GM21723 (cell line): Measurements from ENCODE around the gene HCAR2.
"Not testable (repeated sequence)": the region's sequence is repeated elsewhere in the genome, so short reads cannot be mapped to it uniquely, and the experiment has no call there.

ENCODE experiments used
- ATAC-seq: cut with Tn5 transposase; IDR thresholded peaks from one replicate; pipeline ENCODE4 v1.9.1; 2021; ENCODE audit warnings: mild to moderate bottlenecking, moderate library complexity; ENCODE audit not compliant: unreplicated experiment

Gene HCAR2

DNA sequence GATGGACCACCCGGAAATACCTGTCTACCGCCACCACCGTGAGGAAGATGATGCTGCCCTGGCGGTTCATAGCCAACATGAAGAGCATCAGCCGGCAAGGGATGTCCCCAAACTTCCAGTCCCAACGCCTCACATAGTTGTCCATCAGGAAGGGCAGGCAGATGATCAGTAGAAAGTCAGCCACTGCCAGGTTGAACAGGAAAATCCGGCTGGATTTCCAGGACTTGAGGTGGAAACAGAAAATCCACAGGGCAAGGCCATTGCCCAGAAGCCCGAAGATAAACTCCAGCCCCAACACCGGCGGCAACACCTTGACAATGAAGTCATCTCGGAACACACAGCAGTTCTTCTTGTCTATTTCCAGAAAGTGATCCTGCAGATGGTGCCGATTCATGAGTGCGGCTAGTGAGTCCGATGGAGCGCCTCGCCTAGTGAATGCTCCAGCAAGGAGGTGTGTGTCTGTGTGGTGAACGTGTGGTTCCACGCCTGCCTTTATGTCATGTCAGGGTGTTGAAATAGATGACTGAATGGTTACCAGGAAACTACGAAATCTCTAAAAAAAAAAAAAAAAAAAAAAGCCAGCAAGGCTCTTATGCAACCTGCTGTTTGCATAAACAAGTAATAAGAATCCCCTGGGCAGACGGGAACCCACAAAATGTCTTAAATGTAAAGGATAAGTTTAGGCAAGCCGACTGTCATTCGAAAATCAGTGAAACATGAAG is at the start of gene HCAR2:
HCAR2 (minus strand) TSS at position 468 of the 722 bp plus-strand sequence; CDS start at position 394, 74 bp downstream.
- ATAC-seq = not testable (repeated sequence)

DNA sequence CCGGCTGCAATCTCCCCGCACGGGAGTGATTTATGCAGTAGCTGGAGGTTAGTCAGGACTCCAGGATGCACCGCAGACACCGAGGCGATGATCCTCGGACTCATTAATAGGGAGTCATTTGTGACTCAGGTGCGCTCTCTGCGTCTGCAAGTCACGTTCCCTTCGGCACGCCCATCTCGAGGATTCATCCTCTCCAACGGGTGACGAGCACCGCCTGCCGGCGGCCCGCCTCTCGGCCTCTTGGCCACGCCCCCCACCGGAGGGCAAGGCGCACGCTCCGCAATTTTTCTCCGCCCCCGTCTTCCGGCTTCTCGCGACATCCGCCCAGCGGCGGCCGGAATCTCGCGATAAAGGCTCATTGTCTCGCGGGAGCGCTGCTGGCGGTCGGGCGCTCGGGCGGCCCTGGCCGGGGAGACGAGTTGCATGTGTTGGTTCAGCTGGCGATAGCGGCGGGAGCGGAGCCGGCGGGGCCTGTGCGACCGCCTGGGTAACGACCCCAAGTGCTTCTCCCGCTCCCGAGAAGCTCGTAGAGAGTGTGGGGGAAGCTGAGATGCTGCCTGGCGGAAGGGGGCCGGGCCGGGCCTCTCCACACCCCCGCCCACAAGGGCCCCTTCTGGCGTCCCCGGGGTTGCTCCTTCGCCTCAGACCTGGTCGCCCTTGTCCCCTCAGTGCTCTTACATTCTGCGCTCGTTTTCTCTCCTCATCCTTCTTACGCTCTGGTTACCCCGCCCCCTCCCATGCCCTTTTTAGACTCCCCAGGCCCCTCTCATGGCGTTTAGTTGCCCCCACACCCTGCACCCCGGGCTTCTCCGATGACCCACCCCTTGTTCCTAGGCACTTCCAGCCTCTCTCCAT is 49.5 kb upstream of the HCAR2 start, which contains the start of gene DENR:
DENR (plus strand) TSS at position 361 of the 855 bp plus-strand sequence. CDS start 878 bp downstream, outside the sequence.
- ATAC-seq = peak; percentile 92

DNA sequence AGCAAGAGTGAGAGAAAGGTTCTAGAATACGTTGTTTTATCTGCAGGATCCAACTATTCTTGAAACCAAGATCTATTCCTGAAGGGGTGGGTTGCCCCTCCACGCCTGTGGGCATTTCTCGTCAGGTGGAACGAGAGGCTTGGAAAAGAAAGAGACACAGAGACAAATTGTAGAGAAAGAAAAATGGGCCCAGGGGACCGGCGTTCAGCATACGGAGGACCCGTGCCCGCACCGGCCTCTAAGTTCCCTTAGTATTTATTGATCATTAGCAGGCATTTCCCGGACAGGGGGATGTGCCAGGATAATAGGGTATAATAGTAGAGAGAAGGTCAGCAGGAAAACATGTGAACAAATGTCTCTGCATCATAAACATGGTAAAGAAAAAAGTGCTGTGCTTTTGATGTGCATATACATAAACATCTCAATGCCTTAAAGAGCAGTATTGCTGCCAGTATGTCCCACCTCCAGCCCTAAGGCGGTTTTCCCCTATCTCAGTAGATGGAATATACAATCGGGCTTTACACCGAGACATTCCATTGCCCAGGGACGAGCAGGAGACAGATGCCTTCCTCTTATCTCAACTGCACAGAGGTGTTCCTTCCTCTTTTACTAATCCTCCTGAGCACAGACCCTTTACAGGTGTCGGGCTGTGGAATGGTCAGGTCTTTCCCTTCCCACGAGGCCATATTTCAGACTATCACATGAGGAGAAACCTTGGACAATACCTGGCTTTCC is 47.8 kb upstream of the HCAR2 start:
- ATAC-seq = not testable (repeated sequence)

DNA sequence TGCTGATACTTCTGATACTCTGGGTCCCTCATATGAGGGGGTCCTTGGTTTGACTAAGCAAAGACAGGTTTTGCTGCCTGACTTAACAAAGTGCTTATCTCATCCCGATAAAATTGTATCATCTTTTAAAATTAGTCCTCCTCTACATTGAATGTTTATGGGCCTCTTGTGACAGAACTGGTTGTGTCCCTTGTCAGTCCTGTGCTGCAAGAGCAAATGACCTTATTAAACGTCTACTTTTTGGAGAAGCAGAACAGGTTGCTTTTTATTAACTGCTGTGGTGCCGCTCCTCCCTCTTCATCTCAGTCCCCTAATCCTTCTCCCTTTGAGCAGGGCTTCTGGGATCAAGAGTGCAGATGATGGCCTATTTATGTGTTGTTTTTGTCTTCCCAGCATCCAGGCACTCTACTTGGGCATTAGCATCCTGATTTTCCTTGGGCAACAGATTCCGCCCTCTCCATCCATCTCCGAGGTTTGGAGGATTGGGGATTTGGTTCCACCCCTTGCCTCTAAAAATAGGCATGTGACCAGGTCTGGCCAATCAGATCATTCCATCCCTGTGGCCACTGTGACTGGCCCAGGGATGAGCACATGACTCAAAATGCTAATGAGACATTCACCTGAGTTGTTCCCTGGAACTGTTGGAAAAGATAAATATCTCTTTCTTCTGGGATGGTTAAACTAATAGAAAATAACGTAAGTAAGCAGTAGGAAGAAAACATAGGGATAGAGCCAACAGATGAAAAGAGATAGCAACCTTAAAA is 46.6 kb upstream of the HCAR2 start:
- no peak for ATAC-seq

DNA sequence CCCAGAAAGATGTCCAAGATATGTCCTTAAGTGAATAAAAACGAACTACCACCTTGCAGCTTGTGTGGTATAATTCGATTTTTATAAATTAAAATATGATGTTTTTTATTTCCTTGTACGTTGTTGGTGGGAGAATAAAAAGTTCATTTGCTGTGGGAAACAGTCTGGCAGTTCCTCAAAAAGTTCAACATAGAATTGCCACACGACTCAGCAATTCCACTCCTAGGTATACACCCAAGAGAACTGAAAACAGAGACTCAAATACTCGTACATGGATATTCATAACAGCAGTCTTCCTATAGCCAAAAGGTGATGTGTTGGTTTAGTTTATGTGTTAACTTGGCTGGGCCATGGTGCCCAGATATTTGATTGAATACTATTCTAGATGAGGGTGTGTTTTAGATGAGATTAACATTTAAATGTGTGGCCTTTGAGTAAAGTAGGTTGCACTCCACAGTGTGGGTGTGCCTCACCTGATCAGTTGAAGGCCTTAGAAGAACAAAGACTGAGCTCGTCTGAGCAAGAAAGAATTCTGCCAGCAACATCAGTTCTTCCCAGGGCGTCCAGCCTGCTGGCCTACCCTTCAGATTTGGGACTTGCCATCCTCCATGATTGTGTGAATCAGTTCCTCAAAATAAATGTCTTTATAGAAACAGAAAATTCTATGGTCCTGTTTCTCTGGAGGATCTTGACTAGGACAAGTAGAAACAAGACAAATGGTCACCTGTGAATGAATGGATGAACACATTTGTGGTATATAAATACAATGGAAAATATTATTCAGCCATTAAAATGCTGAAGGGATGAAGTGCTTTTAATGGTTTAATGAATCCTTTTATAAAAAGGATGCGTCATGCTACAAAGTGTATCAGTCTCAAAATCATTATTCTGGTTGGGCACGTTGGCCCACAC is 44.3 kb upstream of the HCAR2 start:
- no peak for ATAC-seq

DNA sequence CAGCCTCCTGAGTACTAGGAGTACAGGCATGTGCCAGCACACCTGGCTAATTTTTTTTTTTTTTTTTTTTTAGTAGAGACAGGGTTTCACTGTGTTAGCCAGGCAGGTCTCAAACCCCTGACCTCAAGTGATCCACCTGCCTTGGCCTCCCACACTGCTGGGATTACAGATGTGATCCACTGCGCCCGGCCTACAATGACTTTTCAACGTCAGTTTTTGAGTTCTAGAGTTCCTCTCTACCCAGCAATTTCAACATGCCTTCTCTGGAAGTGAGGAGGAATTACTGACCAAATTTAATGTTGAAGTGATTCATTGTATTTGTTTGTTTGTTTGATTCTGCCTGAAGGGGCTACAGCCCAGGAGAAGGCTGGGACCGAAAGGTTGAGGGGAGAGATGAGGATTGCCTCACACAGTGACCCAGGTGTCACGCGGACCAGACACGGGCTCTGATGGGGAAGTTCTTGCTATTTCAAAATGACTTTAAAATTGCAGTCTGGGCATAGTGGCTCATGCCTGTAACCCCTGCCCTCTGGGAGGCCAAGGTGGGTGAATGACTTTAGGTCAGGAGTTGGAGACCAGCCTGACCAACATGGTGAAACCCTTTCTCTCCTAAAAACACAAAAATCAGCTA is 40.9 kb upstream of the HCAR2 start:
- ATAC-seq = no peak

DNA sequence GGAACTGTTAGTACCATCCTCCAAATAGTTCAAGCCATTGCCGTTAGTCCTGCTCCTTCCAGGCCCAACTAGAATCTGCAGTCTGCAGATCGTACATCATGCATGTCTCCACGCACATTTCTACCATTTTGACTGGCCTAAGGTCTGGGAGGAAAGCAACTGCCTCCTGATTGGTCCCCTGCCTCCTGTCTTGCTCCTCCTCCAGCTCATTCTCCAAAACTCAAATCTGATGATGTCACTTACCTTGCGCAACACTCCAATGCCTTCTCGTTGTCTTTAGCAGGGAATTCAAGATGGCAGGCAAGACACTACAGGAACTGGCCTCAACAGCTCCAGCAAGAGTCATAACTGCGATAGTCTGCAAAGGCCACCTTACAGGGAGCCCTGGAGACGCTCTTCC is 37.2 kb upstream of the HCAR2 start:
- ATAC-seq = no peak

DNA sequence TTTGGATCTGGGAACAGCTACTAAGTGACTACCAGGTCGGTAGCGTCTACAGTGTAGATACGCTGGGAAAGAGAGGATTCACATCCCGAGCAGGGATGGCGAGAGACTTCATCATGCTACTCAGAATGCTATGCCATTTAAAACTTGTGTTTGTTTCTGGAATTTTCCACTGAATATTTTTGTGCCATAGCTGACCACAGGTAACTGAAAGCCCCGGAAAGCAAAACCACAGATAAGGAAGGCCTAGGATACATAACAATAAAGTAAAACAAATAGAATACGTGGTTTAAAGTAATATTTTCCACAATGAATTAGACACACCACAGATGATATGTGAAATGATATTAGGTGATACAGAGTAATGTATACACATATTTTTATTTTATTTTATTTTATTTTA is 35.4 kb upstream of the HCAR2 start:
- no peak for ATAC-seq

DNA sequence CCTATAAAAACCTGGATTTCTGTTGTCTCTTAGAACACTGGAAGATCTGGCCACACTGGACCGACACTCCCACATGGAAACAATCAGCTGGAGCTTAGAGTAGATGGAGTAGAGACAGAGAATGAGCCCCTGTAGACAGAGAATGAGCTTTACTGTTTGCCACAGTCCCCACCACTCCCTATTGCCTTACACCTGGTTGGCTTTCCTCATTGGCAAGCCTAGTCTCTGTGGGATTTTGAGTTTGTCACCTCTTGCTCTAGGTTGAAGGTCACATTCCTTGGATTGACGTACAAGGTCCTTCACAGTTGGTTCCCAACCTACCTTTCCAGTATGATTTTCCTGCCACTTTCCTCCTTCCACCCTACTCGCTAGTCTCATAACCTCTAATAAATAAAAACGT is 29.5 kb upstream of the HCAR2 start:
- no peak for ATAC-seq

DNA sequence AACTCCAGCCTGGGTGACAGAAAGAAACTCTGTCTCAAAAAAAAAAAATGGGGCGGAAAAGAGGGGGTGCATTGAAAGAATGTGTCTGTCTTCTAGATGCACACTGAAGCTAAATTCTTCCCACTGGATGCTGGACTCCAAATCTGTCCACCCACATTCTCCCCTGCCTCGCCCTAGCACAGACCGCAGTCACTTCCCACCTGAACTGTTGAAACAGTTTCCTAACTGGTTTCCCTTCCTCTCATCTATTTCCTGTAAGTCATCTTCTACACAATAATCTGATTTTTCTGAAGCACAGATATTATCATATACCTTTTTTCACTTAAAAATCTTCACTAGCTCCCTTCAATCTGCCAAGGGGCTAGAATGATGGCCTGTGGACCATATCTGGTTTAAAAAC is 29.0 kb upstream of the HCAR2 start:
- no peak for ATAC-seq

DNA sequence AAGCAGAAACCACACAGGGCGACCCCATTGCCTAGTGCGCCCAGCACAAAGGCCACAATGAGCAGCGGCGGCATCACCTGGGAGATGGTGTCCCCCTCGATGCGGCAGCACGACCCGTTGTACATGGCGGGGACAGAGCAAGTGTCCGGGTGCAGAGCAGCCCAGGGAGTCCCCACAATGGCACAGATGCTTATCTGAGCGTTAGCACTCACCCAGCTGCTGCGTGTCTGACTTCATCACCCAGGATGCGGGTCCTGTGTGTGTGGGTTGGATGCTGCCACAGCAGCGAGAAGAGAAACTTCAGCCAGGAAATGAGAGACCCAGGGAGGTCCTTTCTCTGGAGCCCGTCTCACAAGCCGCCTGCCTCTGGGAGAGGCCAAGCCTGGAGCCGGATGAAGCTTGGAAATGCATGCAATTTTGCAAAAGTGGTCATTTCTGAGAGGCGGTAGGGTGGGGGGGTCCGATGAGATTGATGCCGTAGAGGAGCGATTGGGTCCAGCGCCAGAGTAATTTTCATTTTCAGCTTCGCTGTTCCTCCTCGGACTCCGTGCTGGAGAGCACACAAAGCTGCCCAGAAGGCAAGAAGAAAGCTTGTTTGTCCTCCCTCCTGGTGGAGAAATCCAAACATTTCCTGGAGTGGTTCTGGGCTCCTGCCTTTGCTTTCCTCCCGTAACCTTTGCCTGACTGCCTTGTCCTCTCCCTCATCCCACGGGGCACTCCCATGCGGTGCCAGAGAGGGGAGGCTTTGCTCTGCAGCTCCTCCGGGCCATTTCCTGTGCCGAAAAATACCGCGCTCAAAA is 27.3 kb upstream of the HCAR2 start, which contains the start of gene HCAR1:
HCAR1 (minus strand) TSS at position 630 of the 800 bp plus-strand sequence; CDS start at position 125, 505 bp downstream.
- no peak for ATAC-seq

DNA sequence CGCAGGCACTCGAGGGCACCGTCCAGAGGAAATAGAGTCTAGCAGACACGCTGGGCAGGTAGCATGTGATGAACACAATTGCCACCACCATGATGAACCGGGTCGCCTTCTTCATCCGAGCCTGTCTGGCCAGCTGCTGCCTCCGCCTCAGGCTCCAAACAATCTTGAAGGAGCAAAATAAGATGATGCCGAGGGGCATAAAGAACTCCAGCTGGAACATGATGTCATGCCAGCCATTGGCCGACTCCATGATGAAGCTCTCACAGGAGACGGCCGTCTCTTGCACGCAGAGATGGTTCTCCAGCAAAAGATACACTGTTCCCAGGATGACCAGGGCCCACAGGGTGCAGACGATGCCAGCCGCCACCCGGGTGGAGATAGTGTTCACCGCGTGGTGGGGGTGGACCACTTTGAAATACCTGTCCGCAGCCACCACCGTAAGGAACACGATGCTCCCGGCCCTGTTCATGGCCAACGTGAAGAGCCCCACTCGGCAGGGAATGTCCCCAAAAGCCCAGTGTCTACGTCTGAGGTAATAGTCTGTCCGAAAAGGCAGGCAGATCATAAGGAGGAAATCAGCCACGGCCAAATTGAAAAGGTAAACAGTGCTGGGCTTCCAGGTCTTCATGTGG is 26.5 kb upstream of the HCAR2 start:
- no peak for ATAC-seq

DNA sequence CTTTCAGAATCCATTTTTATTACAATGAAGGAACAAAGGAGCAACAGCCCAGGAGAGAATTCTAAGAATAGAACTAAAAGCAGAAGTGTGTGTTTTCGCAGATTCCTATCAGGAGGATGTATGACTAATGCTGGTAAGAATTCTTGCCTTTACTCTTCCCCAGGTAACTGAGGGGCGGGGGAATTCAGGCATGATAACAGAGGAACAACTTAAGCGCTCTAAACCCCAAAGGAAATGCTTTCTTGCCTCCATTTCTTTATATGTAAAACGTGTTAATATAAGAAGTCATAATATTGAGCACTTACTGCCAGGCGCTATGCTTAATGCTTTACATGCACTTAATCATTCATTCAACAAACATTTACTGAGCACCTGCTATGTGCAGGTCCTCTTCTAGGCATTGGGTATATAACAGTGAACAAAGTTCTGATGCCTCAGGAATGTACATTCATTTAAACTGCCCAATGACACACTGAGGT is 23.0 kb upstream of the HCAR2 start:
- ATAC-seq = peak; percentile 44

DNA sequence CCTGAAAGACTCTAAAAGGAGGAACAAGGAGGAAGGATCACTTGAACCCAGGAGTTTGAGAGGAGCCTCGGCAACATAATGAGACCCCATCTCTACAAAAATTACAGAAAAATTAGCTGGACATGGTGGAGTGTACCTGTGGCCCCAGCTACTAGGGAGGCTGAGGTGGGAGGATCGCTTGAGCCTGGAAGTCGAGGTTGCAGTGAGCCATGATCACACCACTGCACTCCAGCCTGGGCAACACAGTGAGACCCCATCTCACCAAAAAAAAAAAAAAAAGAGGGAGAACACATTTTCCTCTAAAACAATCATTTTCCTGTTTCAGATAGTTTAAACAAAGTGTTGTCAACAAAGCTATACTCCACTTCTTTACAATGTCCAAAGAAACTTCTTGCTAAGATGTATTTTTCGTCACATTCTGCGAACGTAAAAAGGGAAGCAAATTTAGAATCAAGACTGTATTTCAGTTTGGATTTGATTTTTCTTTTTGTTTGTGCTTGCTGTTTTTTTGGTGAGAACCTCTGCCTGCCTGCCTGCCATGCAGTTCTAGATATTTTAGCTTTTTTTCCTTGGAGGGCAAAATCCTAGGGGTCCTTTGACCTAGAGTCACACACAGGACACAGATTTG is 22.4 kb upstream of the HCAR2 start:
- no peak for ATAC-seq

DNA sequence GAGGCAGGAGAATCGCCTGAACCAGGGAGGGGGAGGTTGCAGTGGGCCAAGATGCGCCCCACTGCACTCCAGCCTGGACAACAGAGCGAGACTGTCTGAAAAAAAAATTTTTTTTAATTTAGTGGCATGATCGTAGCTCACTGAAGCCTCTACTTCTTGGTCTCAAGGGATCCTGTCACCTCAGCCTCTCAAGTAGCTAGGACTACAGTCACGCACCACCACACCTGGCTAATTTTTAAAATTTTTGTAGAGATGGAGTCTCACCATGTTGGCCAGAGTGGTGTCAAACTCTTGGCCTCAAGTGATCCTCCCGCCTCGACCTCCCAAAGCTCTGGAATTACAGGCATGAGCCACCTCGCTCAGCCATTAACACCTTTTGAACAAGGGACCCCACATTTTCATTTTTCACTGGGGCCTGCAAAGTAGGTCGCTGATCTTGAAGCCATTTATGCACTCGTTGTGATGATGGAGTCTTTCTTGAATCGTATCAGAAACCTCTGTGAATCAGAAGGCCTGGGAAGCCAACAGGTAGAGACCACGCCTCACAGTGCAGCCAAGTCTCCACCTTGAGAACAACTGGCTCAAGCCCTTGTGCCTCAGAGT is 21.6 kb upstream of the HCAR2 start:
- ATAC-seq = no peak

DNA sequence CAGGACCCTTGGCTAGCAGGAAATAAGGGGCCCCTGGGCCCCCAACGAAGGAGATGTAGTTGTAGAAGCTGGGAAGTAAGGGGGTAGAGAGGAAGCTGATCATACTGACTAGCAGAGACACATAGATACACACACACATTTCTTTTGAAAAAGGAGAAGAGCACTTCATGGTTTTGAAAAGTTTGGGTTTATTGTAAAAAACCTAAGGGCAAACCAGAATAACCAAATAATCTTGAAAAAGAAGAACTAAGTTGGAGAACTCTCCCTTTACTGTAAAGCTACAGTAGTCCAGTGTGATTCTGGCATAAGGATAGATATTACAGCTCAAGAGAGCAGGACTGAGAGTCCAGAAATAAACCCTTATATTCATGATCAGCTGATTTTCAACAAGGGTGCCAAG is 19.2 kb upstream of the HCAR2 start:
- ATAC-seq = no peak
